Astrocyte (in vitro differentiated cells and primary cell): ENCODE data around the gene EHBP1.

Experiments used
- EZH2 ChIP-seq: IDR thresholded peaks from 2 replicates; pipeline ENCODE4 v1.6.1; 2012; ENCODE audit warnings: mild to moderate bottlenecking, low read length, inconsistent platforms; ENCODE audit not compliant: insufficient read depth
- TF ChIP-seq, protein P1 (sequence below): IDR thresholded peaks from 2 replicates; pipeline ENCODE4 v1.5.1; 2011; ENCODE audit warnings: low read depth, mild to moderate bottlenecking, inconsistent platforms, low read length, moderate library complexity; ENCODE audit not compliant: insufficient read depth

DNA sequence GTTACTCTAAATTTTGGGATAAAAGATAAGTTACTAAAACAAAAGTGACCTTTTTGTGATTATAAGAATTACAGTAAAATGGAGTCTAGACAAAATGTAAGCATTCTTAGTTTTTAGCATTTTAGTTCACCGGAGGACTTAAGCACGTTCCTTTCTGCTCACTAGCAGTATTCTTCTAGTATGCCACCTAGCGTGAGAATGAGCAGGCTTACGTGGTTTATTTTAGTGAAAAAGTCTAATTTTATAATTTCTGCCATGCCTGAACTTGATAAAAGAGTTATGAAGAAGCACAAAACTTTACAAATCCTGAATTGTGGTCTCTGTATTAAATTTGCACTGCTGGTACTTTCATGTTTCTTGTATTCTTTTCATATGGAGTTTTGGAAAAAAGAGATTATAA, 332.5 kb downstream of the EHBP1 start:
- TF ChIP-seq, protein P1, sequence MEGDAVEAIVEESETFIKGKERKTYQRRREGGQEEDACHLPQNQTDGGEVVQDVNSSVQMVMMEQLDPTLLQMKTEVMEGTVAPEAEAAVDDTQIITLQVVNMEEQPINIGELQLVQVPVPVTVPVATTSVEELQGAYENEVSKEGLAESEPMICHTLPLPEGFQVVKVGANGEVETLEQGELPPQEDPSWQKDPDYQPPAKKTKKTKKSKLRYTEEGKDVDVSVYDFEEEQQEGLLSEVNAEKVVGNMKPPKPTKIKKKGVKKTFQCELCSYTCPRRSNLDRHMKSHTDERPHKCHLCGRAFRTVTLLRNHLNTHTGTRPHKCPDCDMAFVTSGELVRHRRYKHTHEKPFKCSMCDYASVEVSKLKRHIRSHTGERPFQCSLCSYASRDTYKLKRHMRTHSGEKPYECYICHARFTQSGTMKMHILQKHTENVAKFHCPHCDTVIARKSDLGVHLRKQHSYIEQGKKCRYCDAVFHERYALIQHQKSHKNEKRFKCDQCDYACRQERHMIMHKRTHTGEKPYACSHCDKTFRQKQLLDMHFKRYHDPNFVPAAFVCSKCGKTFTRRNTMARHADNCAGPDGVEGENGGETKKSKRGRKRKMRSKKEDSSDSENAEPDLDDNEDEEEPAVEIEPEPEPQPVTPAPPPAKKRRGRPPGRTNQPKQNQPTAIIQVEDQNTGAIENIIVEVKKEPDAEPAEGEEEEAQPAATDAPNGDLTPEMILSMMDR = no peak
- no peak for TF ChIP-seq EZH2
